Common myeloid progenitor, CD34-positive (primary cell): Measurements from ENCODE around the gene TNFRSF14.

ENCODE experiments used
- CTCF ChIA-PET: fragments of 350-600 bp; sonication (Branson Sonifier 250); formaldehyde crosslinking; loops from one replicate; lab custom pipeline; 2021; ENCODE audit warnings: antibody characterized with exemption; lab: Charles Lee
- POLR2A ChIA-PET: fragments of 350-600 bp; sonication (Branson Sonifier 250); formaldehyde crosslinking; loops from one replicate; lab custom pipeline; 2021; ENCODE audit warnings: antibody characterized with exemption; lab: Charles Lee
- DNase-seq, 3 donors: peaks; one replicate each; pipeline versions ENCODE4 v3.0.0 to v3.0.0-alpha.2; 2013
- H3K27ac ChIP-seq, 2 experiments: 1 replicate in 1 of 2; 2 replicates in 1 of 2; pipeline ENCODE4 v1.7.0; 2013; ENCODE audit warnings: inconsistent platforms in 2 of 2, low read length in 2 of 2, mild to moderate bottlenecking in 2 of 2, low read depth in 1 of 2, moderate library complexity in 1 of 2; ENCODE audit not compliant: severe bottlenecking in 2 of 2, insufficient read depth in 1 of 2, poor library complexity in 1 of 2
- H3K27me3 ChIP-seq, 5 experiments: replicated peaks in 2 of 5; 1 replicate in 3 of 5; 2 replicates in 2 of 5; pipeline versions ENCODE4 v1.6.1 to v1.7.0; 2013; ENCODE audit warnings: low read length in 4 of 5, mild to moderate bottlenecking in 2 of 5, moderate library complexity in 2 of 5, inconsistent platforms in 1 of 5; ENCODE audit not compliant: insufficient read depth in 5 of 5, control insufficient read depth in 4 of 5
- H3K36me3 ChIP-seq, 4 experiments: 1 replicate in 2 of 4; 2 replicates in 2 of 4; pipeline versions ENCODE4 v1.6.1 to v1.7.0; 2013; ENCODE audit warnings: low read length in 3 of 4, control low read depth in 1 of 4, mild to moderate bottlenecking in 1 of 4; ENCODE audit not compliant: control insufficient read depth in 4 of 4, insufficient read depth in 4 of 4
- H3K4me1 ChIP-seq, 4 experiments: 1 replicate in 3 of 4; 2 replicates in 1 of 4; pipeline versions ENCODE4 v1.6.1 to v1.7.1; 2013; ENCODE audit warnings: low read length in 3 of 4, mild to moderate bottlenecking in 3 of 4, control low read depth in 1 of 4, inconsistent platforms in 1 of 4, moderate library complexity in 1 of 4; ENCODE audit not compliant: control insufficient read depth in 4 of 4, insufficient read depth in 4 of 4; ENCODE audit errors: control extremely low read depth in 1 of 4
- H3K4me3 ChIP-seq, 7 experiments: 1 replicate in 4 of 7; 2 replicates in 3 of 7; pipeline versions ENCODE4 v1.5.1 to v1.7.0; 2013; ENCODE audit warnings: mild to moderate bottlenecking in 7 of 7, low read length in 6 of 7, moderate library complexity in 6 of 7, inconsistent platforms in 2 of 7, low read depth in 2 of 7, control low read depth in 1 of 7; ENCODE audit not compliant: insufficient read depth in 4 of 7, control insufficient read depth in 1 of 7; ENCODE audit errors: extremely low read depth in 1 of 7
- H3K9me3 ChIP-seq, 5 experiments: 1 replicate in 4 of 5; 2 replicates in 1 of 5; pipeline versions ENCODE4 v1.6.1 to v1.7.1; 2013; ENCODE audit warnings: low read length in 4 of 5, mild to moderate bottlenecking in 2 of 5, inconsistent platforms in 1 of 5, low read depth in 1 of 5, moderate library complexity in 1 of 5; ENCODE audit not compliant: control insufficient read depth in 4 of 5, insufficient read depth in 2 of 5; ENCODE audit errors: control extremely low read depth in 1 of 5
- WGBS: methylation state at CpG from one replicate; pipeline ENCODE4 v1.1.5; 2013; ENCODE audit not compliant: insufficient coverage; 5-methylcytosine and 5-hydroxymethylcytosine counted together

TNFRSF14 gene

GRCh38 chr1:2526824-2527555, 29.2 kb upstream of the TNFRSF14 start:
- 53% methylated on average over 19 of the region's 20 CpGs for WGBS
- H3K9me3 ChIP-seq = no peaks in the 10 kb centered on the region
- peak overlapping the region in 4 of 7 experiments; percentile 38 to 95 (median 85) for H3K4me3 ChIP-seq
- H3K4me1 ChIP-seq = peaks cover 6 to 58% (median 50%) of the 10 kb centered on the region in 4 experiments
- ChIA-PET POLR2A (interaction anchor here (0.6 to 1.0 kb wide), 3 partner anchors 17 to 21 kb away, joined by 3 to 4 read pairs (median 3); no protein-coding TSS in a partner anchor), CTCF (interaction anchor here (1.0 to 3.5 kb wide), 5 partner anchors 17 to 117 kb away, joined by 3 to 23 read pairs (median 4); partner anchors contain the start of gene TNFRSF14)
- H3K27ac ChIP-seq = no peak overlapping the region
- DNase-seq = peak in 2 of 3 donors; percentile 64 to 75
- H3K36me3 ChIP-seq = peaks cover 0 to 14% (median under 1%) of the 10 kb centered on the region in 4 experiments
- H3K27me3 ChIP-seq = peaks cover 0 to 49% (median 10%) of the 10 kb centered on the region in 5 experiments

GRCh38 chr1:2527556-2527860, 28.7 kb upstream of the TNFRSF14 start:
- DNase-seq = no peak
- ChIA-PET CTCF (interaction anchor here (1.6 to 8.5 kb wide), 3 partner anchors 18 to 112 kb away, joined by 4 to 52 read pairs (median 23); no protein-coding TSS in a partner anchor), POLR2A (no interaction called here)
- H3K27ac ChIP-seq = no peak overlapping the region
- H3K9me3 ChIP-seq = no peaks in the 10 kb centered on the region
- H3K27me3 ChIP-seq = peaks cover 0 to 54% (median 10%) of the 10 kb centered on the region in 5 experiments
- H3K36me3 ChIP-seq = peaks cover 0 to 11% (median 0%) of the 10 kb centered on the region in 4 experiments
- 100% methylated on average over 2 of the region's 4 CpGs for WGBS
- H3K4me3 ChIP-seq = no peak overlapping the region
- peaks cover 6 to 58% (median 50%) of the 10 kb centered on the region in 4 experiments for H3K4me1 ChIP-seq

GRCh38 chr1:2528016-2528415, 28.2 kb upstream of the TNFRSF14 start:
- peaks cover 6 to 58% (median 50%) of the 10 kb centered on the region in 4 experiments for H3K4me1 ChIP-seq
- H3K4me3 ChIP-seq = no peak overlapping the region
- peaks cover 0 to 59% (median 10%) of the 10 kb centered on the region in 5 experiments for H3K27me3 ChIP-seq
- no peak overlapping the region for H3K27ac ChIP-seq
- ChIA-PET CTCF (interaction anchor here (2.1 to 8.5 kb wide), 2 partner anchors 18 to 21 kb away, joined by 6 to 52 read pairs; no protein-coding TSS in a partner anchor), POLR2A (no interaction called here)
- no peak for DNase-seq
- H3K9me3 ChIP-seq = no peaks in the 10 kb centered on the region
- H3K36me3 ChIP-seq = peaks cover 0 to 5% (median 0%) of the 10 kb centered on the region in 4 experiments
- 95% methylated on average over 12 of the region's 12 CpGs for WGBS

GRCh38 chr1:2528611-2528965, 27.6 kb upstream of the TNFRSF14 start:
- Histone ChIP-seq H3K4me1 (peaks cover 6 to 56% (median 49%) of the 10 kb centered on the region in 4 experiments), H3K27ac (no peak overlapping the region), H3K36me3 (no peaks in the 10 kb centered on the region), H3K27me3 (peaks cover 0 to 62% (median 10%) of the 10 kb centered on the region in 5 experiments), H3K4me3 (peak overlapping the region in 2 of 7 experiments; percentile 40 to 52), H3K9me3 (no peaks in the 10 kb centered on the region)
- 65% methylated on average over 9 of the region's 10 CpGs for WGBS
- DNase-seq = no peak
- ChIA-PET CTCF (interaction anchor here (1.1 to 8.5 kb wide), 3 partner anchors 17 to 102 kb away, joined by 3 to 52 read pairs (median 6); no protein-coding TSS in a partner anchor), POLR2A (no interaction called here)

- peak in 2 of 3 donors; percentile 75 to 79 for DNase-seq
- CTCF ChIA-PET = interaction anchor here (1.1 to 8.5 kb wide), 3 partner anchors 17 to 103 kb away, joined by 3 to 52 read pairs (median 6); no protein-coding TSS in a partner anchor
Measured at GRCh38 chr1:2528966-2529783, 27.0 kb upstream of the TNFRSF14 start.

GRCh38 chr1:2529784-2530512, 26.2 kb upstream of the TNFRSF14 start, which contains the start of gene HES5:
Gene HES5, minus strand, starts transcription at chr1:2530263. Its CDS starts 99 bp downstream, at chr1:2530164.
- Histone ChIP-seq H3K9me3 (no peaks in the 10 kb centered on the region), H3K4me3 (peak within 1 kb of the TSS in 6 of 7 experiments; percentile 3 to 65 (median 43)), H3K27me3 (peaks cover 0 to 65% (median 10%) of the 10 kb centered on the region in 5 experiments), H3K4me1 (peaks cover 0 to 54% (median 49%) of the 10 kb centered on the region in 4 experiments), H3K27ac (no peak within 1 kb of the TSS), H3K36me3 (no peaks in the 10 kb centered on the region)
- under 1% methylated on average over 90 of the region's 91 CpGs for WGBS
- ChIA-PET POLR2A (interaction anchor here (0.5 to 3.1 kb wide), 3 partner anchors 16 to 1525 kb away, joined by 4 to 11 read pairs (median 4); no protein-coding TSS in a partner anchor), CTCF (interaction anchor here (1.0 to 8.5 kb wide), 4 partner anchors 10 to 114 kb away, joined by 3 to 52 read pairs (median 8); no protein-coding TSS in a partner anchor)
- peak in 1 of 3 donors; percentile 29 for DNase-seq

More at GRCh38 chr1:2528966-2529783, 27.0 kb upstream of the TNFRSF14 start:
- H3K9me3 ChIP-seq = no peaks in the 10 kb centered on the region
- under 1% methylated on average over 76 of the region's 84 CpGs for WGBS
- H3K4me3 ChIP-seq = peak overlapping the region in 3 of 7 experiments; percentile 40 to 65 (median 52)
- no peaks in the 10 kb centered on the region for H3K36me3 ChIP-seq
- H3K27ac ChIP-seq = no peak overlapping the region
- H3K27me3 ChIP-seq = peaks cover 0 to 62% (median 10%) of the 10 kb centered on the region in 5 experiments
- peaks cover 4 to 54% (median 46%) of the 10 kb centered on the region in 4 experiments for H3K4me1 ChIP-seq
- POLR2A ChIA-PET = interaction anchor here (0.9 to 3.1 kb wide), 2 partner anchors 17 to 18 kb away, joined by 4 to 11 read pairs; no protein-coding TSS in a partner anchor
